Mucosa of gallbladder (tissue), 1 donor: ENCODE measurements around the gene GSX1. TPM values are rescaled to one million over a fixed set of nuclear protein-coding genes. Genes with fewer than 3 reads are reported as not detected.
"Not testable (repeated sequence)": the region's sequence is repeated elsewhere in the genome, so short reads cannot be mapped to it uniquely, and the experiment has no call there.

Experiments used
- DNase-seq: peaks from one replicate; pipeline ENCODE4 v3.0.0-alpha.2; 2020; ENCODE audit warnings: low spot score
- total RNA-seq: library from RNA; stranded (reverse); gene quantifications from one replicate; pipeline ENCODE4 v1.2.1, GENCODE V29; 2021
- donor health status: DM: no; HTN: no; CAD: no.

Gene GSX1
- total RNA-seq, result not detected

DNA sequence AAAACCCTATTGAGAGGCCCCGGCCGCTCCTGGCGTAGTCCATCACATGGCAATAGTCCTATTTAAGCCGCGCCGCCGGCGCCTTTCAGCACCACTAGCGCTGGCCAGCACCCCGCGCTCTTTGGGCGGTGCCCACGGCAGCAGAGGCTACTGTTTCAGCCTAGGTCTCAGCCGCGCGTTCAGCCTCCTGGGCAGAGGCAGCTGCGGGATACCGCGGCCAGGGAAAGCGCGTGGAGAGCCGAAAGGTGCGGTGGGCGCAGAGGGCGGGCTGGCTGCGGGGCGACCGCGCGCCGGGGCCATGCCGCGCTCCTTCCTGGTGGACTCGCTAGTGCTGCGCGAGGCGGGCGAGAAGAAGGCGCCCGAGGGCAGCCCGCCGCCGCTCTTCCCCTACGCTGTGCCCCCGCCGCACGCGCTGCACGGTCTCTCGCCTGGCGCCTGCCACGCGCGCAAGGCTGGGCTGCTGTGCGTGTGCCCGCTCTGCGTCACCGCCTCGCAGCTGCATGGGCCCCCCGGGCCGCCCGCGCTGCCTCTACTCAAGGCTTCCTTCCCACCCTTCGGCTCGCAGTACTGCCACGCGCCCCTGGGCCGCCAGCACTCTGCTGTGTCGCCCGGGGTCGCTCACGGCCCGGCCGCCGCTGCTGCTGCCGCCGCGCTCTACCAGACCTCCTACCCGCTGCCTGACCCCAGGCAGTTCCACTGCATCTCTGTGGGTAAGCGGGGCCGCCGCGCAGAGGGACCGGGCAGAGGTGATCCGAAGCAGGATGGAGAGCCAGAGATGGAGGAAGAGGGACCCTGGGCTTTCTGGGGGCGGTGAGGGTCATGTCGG is at the start of gene GSX1:
Gene GSX1 (plus strand): TSS at position 91 of the 826 bp plus-strand sequence. CDS start 208 bp downstream, at position 299.
- peak; percentile 75 for DNase-seq

DNA sequence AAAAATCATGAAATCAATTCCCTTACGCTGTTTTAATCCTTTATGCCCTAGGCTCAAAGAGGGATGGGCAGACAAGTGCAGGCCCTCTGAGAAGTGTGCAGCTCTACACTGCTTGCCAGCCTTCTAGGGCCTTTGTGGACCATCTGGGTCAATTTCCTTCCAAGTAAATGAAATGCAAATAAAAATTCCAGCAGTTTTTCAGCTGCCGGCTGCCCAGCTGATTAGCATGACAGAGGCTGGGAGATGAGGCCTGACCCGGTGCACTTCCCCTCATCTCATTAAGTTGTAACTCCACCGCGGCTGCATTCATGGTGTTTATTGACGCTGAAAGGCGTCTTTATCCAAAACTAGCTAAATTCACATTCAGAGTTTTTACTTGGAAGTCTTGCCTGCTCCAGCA is 47.5 kb upstream of the GSX1 start:
- no peak for DNase-seq

- DNase-seq, result no peak
Observed at GRCh38 chr13:27745301-27745700, 47.0 kb upstream of the GSX1 start.

GRCh38 chr13:27748143-27748542 is 44.1 kb upstream of the GSX1 start:
- DNase-seq, result not testable (repeated sequence)

DNA sequence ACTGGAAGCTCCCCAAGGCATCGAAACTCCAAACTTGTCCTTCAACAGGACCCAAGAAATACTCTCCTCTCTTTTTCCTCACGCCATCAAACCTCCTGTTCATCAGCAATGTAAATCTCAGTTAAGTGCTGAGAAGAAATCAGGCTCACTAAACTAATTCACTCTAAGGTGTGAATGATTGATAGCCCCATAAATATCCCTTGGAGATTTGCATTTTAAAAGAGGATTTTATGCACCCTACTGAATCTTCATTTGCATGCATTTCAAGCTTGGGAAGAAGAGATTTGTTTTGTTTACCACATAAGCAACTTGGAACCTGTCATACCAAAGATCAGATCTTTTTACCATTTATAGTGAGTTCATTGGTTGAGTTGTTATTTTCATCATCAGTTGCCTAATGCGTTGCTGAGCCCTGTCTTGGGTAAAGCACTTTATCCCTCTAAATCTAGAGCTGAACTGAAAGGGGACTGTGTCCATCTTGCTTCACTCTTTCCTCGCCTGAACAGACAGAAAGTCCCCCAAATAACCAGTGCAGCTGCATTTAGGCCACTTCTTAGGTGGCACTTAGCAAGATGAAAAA is 40.2 kb upstream of the GSX1 start:
- DNase-seq, result no peak

- no peak for DNase-seq
Observed at GRCh38 chr13:27765650-27766049, 26.6 kb upstream of the GSX1 start.

DNA sequence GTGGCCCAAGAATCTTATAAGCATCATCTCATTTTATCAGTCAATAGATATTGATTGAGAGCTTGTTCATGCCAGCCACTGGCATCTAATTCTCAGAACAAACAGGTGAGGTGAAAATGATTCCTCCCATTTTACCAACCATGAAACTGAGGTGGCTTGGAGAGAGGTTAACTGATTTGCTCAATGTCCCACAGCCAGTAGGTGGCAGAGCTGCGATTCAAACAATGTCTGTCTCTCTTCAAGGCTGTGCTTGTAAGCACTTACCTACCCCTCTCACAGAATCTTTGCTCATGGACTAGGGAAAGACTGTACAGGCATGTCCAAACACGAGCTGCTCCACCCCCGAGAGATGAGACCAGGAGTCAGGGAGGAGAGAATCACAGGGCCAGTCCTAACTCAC is 21.5 kb upstream of the GSX1 start:
- no peak for DNase-seq

DNA sequence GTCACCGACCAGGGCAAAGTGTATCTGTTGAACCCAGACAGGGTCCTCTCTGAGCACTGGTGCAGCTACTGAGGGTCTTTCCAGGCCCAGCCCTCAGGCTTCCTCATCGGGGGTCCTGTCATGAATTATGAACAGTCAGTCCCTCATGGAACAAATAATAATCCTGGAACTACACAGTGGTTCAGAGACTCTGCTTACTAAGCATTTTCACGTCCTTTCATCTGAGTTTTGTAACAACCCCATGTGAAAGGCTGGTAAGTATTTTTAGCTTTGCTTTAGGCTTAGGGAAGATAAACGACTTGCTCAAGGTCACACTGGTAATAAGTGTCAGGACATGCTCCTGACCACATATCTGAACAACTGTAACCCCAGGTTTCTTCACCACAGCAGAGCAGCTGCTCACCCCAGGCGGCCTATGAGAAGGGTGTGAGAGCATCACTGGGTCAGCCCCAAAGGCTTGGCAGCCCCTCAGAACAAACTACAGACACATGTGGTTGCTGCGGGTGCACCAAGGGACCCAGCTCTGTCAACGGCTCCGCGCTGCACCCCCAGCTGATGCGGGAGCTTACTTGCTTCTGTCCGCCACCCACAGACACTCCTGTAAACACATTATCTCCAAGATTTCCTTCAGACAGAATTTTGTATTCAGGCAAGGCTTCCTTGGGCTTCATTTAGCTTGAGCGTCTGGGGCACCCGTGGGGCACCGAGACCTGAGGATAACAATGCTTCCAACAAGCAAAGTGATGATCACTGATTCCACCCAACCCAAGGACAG is 19.4 kb upstream of the GSX1 start:
- no peak for DNase-seq

- DNase-seq, result no peak
Observed at GRCh38 chr13:27774169-27774568, 18.1 kb upstream of the GSX1 start.

GRCh38 chr13:27774651-27775050 is 17.6 kb upstream of the GSX1 start:
- DNase-seq, result no peak

- no peak for DNase-seq
Observed at GRCh38 chr13:27775943-27776342, 16.3 kb upstream of the GSX1 start.

DNA sequence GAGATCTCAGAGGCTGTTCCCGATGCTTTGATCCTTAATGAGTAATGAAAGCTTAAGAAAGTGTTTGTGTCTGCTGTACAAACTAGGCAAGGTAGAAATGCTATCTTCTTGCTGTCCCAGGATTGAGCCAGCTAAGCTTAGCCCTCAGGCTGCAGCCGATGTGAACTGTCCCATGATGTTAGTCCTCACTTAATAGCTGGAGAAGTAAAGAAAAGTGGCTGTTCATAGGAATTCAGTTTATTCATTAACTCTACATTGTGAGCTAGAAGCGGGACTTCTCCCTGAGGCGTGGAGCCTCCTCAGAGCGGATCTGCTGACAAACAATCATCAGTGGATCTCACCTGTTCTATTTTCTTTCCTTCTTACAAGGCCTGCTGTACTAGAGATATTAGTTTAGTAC is 10.1 kb upstream of the GSX1 start:
- no peak for DNase-seq

DNA sequence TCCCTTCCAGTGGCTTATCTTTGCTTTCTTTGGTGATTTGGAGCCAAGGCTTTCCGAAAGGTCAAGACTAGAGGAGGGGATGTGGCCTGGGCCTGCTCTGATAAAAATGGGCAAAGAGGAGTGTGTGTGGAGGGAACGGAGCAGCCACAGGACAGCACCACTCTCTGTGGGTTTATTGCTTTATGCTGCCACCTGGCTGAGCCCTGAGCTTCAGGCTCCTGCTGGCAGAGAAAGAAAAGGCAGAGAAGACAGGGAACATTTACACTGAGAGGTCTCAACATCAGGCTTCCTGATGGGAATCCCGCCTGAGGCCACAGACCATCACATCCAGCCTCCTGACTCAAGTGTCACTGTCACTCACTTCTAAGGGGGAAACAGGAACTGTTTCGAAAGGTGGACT is 9.2 kb upstream of the GSX1 start:
- no peak for DNase-seq

- DNase-seq, result no peak
Observed at GRCh38 chr13:27788271-27788670, 4.0 kb upstream of the GSX1 start.

DNA sequence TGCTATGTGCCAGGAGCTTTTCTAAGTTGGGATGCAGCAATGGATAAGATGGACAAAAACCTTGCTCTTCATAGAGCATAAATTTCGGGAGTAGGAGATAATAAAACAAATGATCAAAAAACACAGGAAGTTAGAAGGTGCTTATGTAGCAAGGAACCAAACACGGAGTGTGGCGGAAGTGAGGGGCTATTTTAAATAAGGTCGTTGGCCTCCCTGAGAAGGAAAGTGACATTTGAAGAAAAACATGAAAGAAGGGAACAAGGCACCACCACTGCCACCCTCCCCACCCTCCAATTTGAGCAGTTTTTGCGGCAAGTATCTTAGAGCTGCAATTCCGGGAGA is 3.2 kb upstream of the GSX1 start:
- DNase-seq, result no peak

- DNase-seq, result no peak
Observed at GRCh38 chr13:27789495-27790303, 2.6 kb upstream of the GSX1 start.

- no peak for DNase-seq
Observed at GRCh38 chr13:27790523-27790922, 1.8 kb upstream of the GSX1 start.

GRCh38 chr13:27791146-27791900 is 960 bp upstream of the GSX1 start:
- DNase-seq, result no peak

GRCh38 chr13:27791901-27792392 is 336 bp upstream of the GSX1 start:
- DNase-seq, result no peak

DNA sequence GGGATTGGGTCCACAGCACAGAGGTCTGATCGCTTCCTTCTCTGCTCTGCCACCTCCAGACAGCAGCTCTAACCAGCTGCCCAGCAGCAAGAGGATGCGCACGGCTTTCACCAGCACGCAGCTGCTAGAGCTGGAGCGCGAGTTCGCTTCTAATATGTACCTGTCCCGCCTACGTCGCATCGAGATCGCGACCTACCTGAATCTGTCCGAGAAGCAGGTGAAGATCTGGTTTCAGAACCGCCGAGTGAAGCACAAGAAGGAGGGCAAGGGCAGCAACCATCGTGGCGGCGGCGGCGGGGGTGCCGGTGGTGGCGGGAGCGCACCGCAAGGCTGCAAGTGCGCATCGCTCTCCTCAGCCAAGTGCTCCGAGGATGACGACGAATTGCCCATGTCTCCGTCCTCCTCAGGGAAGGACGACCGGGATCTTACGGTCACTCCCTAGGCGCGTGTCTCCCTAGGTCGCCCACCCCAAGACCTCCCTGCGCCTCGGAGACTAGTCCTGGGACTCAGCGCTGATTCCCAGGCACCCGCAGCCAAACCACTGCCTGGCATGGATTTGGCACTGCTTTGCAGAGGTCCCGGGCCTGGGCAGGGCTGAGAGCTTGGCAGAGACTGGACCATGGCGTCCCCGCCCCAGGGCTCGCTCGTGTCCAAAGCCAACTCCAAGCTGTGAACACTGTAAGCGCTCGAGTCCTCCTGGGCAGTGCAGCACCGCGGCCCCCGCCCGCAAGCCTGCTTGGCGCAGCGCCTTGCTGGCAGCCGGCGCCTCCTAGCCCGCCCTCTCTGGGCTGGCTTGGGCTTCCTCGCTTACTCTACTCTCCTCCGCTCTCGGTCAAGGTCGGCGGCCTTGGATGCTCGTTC is 1.5 kb downstream of the GSX1 start:
- no peak for DNase-seq
